ENCODE data around the gene PRTG. TPM values are rescaled to one million over a fixed set of nuclear protein-coding genes. Genes with fewer than 3 reads are reported as not detected.

PRTG gene
- polyA plus RNA-seq, 3 donors: not detected

DNA sequence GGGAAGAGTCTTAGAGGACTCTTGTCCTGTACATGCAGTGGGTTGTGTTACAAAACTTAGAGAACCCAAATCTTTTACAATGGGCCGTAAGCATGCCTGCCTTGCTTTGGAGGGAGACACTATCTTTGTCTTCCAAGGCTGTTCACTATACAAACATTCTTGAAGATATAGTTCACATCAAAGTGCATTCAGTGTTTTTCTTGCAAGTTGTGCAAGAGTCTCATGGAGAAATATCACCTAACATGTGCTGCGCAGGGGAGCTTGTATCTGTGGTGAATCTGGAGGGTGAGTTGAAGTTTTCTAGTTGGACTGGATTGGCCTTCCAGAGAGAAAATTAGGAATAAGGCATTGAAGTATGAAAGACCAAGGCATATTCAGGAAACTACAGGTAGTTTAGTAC, 7.8 kb upstream of the PRTG start:
- Histone ChIP-seq H4K20me1 (ENCODE audit: insufficient read depth, low read length) (no peaks in the 10 kb centered on the region), H3K27me3 (ENCODE audit: control insufficient read depth in 2 of 2, insufficient read depth in 2 of 2, low read length in 2 of 2) (no peaks in the 10 kb centered on the region), H3K4me2 (replicated peaks; ENCODE audit: extremely low read depth, low read length, poor library complexity, severe bottlenecking) (no peak overlapping the region), H2AFZ (ENCODE audit: insufficient read depth, low read depth, low read length, poor library complexity, severe bottlenecking) (no peak overlapping the region), H3K27ac (ENCODE audit: low read depth in 1 of 2, low read length in 2 of 2) (no peak overlapping the region), H3K79me2 (ENCODE audit: insufficient read depth, low read length) (no peaks in the 10 kb centered on the region), H3K4me3 (replicated peaks in 1 of 3; ENCODE audit: low read depth in 2 of 3, low read length in 3 of 3) (no peak overlapping the region), H3K4me1 (ENCODE audit: control insufficient read depth in 1 of 2, insufficient read depth in 2 of 2, low read length in 2 of 2) (no peaks in the 10 kb centered on the region), H3K9ac (ENCODE audit: insufficient read depth, low read length, poor library complexity, severe bottlenecking) (no peak overlapping the region), H3K36me3 (replicated peaks in 1 of 2; ENCODE audit: control insufficient read depth in 1 of 2, insufficient read depth in 2 of 2, low read length in 2 of 2) (no peaks in the 10 kb centered on the region), H3K9me3 (replicated peaks in 1 of 2; ENCODE audit: control insufficient read depth in 1 of 2, insufficient read depth in 1 of 2, low read length in 2 of 2) (no peaks in the 10 kb centered on the region)
- intact Hi-C loops (cut with micrococcal nuclease): no loop called here
- no peak overlapping the region for H3K4me3 Mint-ChIP-seq
- no peaks in the 10 kb centered on the region for H3K4me1 Mint-ChIP-seq
- peaks cover 4 to 14% (median 5%) of the 10 kb centered on the region in 3 donors for H3K27me3 Mint-ChIP-seq (ENCODE audit: low read depth in 3 of 3)
- H3K9me3 Mint-ChIP-seq: peaks cover 0 to 5% (median 0%) of the 10 kb centered on the region in 7 donors
- WGBS (ENCODE audit: insufficient coverage): 100% methylated on average over 1 of the region's 2 CpGs
- DNase-seq: no peak
- H3K36me3 Mint-ChIP-seq: no peaks in the 10 kb centered on the region
- H3K27ac Mint-ChIP-seq: no peak overlapping the region
- no peak for TF ChIP-seq CTCF (IDR thresholded peaks at IDR 0.05)

DNA sequence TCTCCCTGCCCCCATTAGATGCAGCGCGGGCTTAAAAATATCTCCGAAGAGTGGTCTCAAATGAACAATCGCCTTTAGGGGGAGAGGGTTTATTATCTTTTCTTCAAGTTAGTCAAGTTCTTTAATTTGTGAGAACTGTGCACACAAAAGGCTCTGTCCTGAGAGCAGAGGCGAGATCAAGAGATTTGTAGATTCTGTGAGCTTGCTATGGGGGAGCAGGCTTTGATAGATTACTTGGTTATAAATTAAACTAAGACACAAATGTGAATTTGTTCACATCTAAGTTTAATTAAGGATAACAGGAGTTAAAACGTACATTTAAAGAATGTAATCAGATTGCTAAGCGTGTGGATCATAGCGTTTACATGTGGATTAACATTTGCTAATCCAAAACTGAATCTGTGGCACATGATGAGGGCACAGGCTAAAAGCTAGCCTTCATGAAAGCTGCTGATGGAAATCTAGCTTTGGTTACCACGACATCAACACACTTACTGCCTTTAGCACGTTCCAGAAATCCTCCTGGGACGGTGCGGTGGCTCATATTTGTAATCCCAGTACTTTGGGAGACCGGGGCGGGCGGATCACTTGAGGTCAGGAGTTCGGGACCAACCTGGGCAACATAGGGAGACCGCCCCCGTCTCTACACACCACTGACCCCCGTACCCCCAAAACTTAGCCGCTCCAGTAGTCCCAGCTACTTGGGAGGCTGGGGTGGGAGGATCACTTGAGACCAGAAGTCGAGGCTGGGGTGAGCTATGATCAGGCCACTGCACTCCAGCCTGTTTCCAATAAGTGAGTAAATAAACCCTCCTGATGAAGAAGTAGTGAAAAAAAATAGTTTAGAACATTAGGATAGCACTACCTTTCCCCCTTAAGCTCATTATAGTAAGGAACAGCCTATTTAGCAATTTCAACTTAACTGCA, 1.0 kb upstream of the PRTG start:
- Mint-ChIP-seq H3K9me3 (peaks cover 0 to 5% (median 0%) of the 10 kb centered on the region in 7 donors), H3K4me3 (peak overlapping the region in 1 of 2 donors; percentile 69), H3K36me3 (no peaks in the 10 kb centered on the region), H3K27ac (no peak overlapping the region), H3K27me3 (ENCODE audit: low read depth in 3 of 3) (peaks cover 34 to 43% (median 43%) of the 10 kb centered on the region in 3 donors), H3K4me1 (peaks cover 4% of the 10 kb centered on the region)
- intact Hi-C loops (cut with micrococcal nuclease): no loop called here
- Histone ChIP-seq H2AFZ (ENCODE audit: insufficient read depth, low read depth, low read length, poor library complexity, severe bottlenecking) (no peak overlapping the region), H3K9me3 (replicated peaks in 1 of 2; ENCODE audit: control insufficient read depth in 1 of 2, insufficient read depth in 1 of 2, low read length in 2 of 2) (peaks cover 0 to 5% of the 10 kb centered on the region in 2 donors), H3K36me3 (replicated peaks in 1 of 2; ENCODE audit: control insufficient read depth in 1 of 2, insufficient read depth in 2 of 2, low read length in 2 of 2) (no peaks in the 10 kb centered on the region), H3K79me2 (ENCODE audit: insufficient read depth, low read length) (no peaks in the 10 kb centered on the region), H3K9ac (ENCODE audit: insufficient read depth, low read length, poor library complexity, severe bottlenecking) (no peak overlapping the region), H3K27me3 (ENCODE audit: control insufficient read depth in 2 of 2, insufficient read depth in 2 of 2, low read length in 2 of 2) (peaks cover 55 to 56% of the 10 kb centered on the region in 2 donors), H3K4me3 (replicated peaks in 1 of 3; ENCODE audit: low read depth in 2 of 3, low read length in 3 of 3) (no peak overlapping the region), H4K20me1 (ENCODE audit: insufficient read depth, low read length) (no peaks in the 10 kb centered on the region), H3K4me1 (ENCODE audit: control insufficient read depth in 1 of 2, insufficient read depth in 2 of 2, low read length in 2 of 2) (peaks cover 3 to 10% of the 10 kb centered on the region in 2 donors), H3K27ac (ENCODE audit: low read depth in 1 of 2, low read length in 2 of 2) (no peak overlapping the region), H3K4me2 (replicated peaks; ENCODE audit: extremely low read depth, low read length, poor library complexity, severe bottlenecking) (no peak overlapping the region)
- WGBS (ENCODE audit: insufficient coverage): 92% methylated on average over 4 of the region's 21 CpGs
- TF ChIP-seq CTCF (IDR thresholded peaks at IDR 0.05): no peak
- DNase-seq: no peak
